Aorta (tissue), 4 donors: ENCODE data around the gene MTRR. TPM values are rescaled to one million over a fixed set of nuclear protein-coding genes. Genes with fewer than 3 reads are reported as not detected.

ENCODE experiments used
- polyA plus RNA-seq, 2 donors: library from polyadenylated mRNA; stranded (reverse); fragments of 200-250 nt; gene quantifications; one replicate each; pipeline ENCODE4 v1.2.3, GENCODE V29; 2013
- total RNA-seq, 2 donors: library from RNA; stranded (reverse); fragmentation: NEBNext Ultra II Directional; extraction: Animal tissue kit (Norgen Biotek cat#: 25700); gene quantifications; one replicate each; pipeline ENCODE4 v1.2.1, GENCODE V29; 2021
- donor health status: healthy with polysubstance abuse.
- donor health status: Bipolar disorder and iron deficiency.
- donor health status: DM: no; HTN: no; CAD: no.
- donor health status: DM: yes; HTN: yes; CAD: no.

MTRR gene
- total and polyA plus RNA-seq, 4 donors = 16.2 to 45.5 (median 29.4) TPM

Other genes with a start within 250 kb of the MTRR start
- gene CFAP90, start 18.0 kb upstream of the MTRR start, total RNA-seq = under 1 TPM in 1 of 2 donors, not detected in 1; 0.39 TPM
- under 1 TPM; 0.18 to 0.50 TPM for gene CFAP90, start 18.0 kb upstream of the MTRR start, polyA plus RNA-seq
- gene FASTKD3, start 117 bp upstream of the MTRR start, total RNA-seq = 1 to 10 TPM; 6.1 to 9.5 TPM
- 10 to 100 TPM; 11.8 to 17.9 TPM for gene FASTKD3, start 117 bp upstream of the MTRR start, polyA plus RNA-seq